ENCODE measurements around the gene TMEM234. TPM values are rescaled to one million over a fixed set of nuclear protein-coding genes. Genes with fewer than 3 reads are reported as not detected.

Gene TMEM234
- total RNA-seq, 4 donors from 2014 or later, result 8.8 to 15.4 (median 11.3) TPM

GRCh38 chr1:32256473-32257226, 34.5 kb upstream of the TMEM234 start:
- TF ChIP-seq, protein P1, sequence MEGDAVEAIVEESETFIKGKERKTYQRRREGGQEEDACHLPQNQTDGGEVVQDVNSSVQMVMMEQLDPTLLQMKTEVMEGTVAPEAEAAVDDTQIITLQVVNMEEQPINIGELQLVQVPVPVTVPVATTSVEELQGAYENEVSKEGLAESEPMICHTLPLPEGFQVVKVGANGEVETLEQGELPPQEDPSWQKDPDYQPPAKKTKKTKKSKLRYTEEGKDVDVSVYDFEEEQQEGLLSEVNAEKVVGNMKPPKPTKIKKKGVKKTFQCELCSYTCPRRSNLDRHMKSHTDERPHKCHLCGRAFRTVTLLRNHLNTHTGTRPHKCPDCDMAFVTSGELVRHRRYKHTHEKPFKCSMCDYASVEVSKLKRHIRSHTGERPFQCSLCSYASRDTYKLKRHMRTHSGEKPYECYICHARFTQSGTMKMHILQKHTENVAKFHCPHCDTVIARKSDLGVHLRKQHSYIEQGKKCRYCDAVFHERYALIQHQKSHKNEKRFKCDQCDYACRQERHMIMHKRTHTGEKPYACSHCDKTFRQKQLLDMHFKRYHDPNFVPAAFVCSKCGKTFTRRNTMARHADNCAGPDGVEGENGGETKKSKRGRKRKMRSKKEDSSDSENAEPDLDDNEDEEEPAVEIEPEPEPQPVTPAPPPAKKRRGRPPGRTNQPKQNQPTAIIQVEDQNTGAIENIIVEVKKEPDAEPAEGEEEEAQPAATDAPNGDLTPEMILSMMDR (IDR thresholded peaks at IDR 0.05), result no peak
- no peak for DNase-seq (ENCODE audit: low spot score)
- no peak for ATAC-seq (ENCODE audit: low FRiP score)

GRCh38 chr1:32255072-32256071, 33.2 kb upstream of the TMEM234 start:
- TF ChIP-seq, protein P1 (IDR thresholded peaks at IDR 0.05), result no peak
- no peak for DNase-seq (ENCODE audit: low spot score)
- ATAC-seq (ENCODE audit: low FRiP score), result no peak

GRCh38 chr1:32250893-32251716, 29.0 kb upstream of the TMEM234 start, which contains the start of gene LCK:
Gene LCK (plus strand): TSS chr1:32251265. CDS start chr1:32274330, 23,065 bp downstream.
- DNase-seq (ENCODE audit: low spot score), result no peak
- TF ChIP-seq, protein P1 (IDR thresholded peaks at IDR 0.05), result no peak
- ATAC-seq (ENCODE audit: low FRiP score), result no peak

GRCh38 chr1:32249831-32250525, 27.8 kb upstream of the TMEM234 start:
- TF ChIP-seq, protein P1 (IDR thresholded peaks at IDR 0.05), result no peak
- DNase-seq (ENCODE audit: low spot score) (no peak), ATAC-seq (ENCODE audit: low FRiP score) (no peak)

DNA sequence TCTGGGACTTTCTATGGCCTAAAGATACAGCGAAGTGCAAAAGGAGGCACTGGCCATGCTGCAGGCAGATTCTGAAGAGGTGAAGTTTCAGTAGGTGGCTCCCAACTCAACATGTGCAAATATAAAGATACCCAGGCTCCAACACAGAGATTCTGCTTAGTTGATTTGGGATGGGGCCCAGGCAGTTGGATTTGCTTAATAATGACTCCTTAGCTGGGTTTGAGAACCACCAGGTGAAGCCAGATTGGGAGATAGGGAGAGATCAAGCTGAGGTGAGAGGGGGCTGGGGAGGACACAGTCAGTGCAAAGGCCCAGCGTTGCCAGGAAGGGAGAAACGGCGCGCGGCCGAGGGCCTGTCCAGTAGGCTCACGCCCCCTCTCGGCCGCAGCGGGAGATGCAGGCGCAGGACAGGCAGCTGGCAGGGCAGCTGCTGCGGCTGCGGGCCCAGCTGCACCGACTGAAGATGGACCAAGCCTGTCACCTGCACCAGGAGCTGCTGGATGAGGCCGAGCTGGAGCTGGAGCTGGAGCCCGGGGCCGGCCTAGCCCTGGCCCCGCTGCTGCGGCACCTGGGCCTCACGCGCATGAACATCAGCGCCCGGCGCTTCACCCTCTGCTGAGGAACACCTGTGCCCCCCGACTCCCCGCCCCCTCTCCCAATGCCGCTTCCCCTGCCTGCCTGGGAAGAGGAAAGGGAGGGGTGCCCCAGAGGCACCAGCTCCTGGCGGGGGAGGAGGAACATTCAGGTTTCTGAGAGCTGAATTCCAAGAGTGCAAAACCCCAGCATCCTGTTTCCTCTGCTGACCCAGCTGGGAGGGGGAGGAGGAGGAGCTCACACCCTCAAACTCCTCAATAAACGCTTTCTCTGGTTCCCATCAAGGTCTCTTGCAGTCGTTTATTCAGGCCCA, 26.1 kb upstream of the TMEM234 start:
- peak; percentile 64 for ATAC-seq (ENCODE audit: low FRiP score)
- TF ChIP-seq, protein P1 (IDR thresholded peaks at IDR 0.05), result peak in 2 of 3 donors; percentile 10 to 66
- peak; percentile 95 for DNase-seq (ENCODE audit: low spot score)

All from omental fat pad (tissue), 4 donors.